ENCODE results near the gene TMC6.
A peak's percentile ranks its signal among the peaks of the same experiment; 100 is the strongest.

DNA sequence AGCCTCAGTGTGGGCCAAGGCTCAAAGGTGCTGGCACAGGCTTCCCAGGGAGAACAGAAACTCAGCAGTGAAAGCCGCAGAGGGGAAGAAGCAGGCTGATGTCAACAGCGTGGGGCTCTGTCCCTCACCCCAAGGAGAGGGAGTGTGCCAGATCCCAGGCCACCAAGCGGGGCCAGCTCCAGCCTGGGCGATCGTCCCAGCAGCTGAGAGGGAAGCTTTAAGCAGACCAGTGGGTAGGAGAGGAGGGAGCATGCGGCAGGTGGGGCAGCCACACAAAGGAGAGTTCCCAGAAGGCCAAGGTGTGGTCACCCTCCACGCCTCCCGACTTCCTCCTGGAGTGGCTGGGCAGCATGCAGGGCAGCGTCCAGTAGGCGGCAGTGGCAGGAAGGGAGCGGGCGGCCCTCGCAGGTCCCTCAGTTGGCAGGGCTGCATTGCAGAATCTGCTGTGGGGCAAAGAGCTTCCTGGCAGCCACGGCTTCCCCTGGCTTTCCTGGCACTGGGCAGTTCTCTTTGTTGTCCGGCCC is 45.9 kb upstream of the TMC6 start:
- TF ChIP-seq, protein P1, sequence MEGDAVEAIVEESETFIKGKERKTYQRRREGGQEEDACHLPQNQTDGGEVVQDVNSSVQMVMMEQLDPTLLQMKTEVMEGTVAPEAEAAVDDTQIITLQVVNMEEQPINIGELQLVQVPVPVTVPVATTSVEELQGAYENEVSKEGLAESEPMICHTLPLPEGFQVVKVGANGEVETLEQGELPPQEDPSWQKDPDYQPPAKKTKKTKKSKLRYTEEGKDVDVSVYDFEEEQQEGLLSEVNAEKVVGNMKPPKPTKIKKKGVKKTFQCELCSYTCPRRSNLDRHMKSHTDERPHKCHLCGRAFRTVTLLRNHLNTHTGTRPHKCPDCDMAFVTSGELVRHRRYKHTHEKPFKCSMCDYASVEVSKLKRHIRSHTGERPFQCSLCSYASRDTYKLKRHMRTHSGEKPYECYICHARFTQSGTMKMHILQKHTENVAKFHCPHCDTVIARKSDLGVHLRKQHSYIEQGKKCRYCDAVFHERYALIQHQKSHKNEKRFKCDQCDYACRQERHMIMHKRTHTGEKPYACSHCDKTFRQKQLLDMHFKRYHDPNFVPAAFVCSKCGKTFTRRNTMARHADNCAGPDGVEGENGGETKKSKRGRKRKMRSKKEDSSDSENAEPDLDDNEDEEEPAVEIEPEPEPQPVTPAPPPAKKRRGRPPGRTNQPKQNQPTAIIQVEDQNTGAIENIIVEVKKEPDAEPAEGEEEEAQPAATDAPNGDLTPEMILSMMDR (IDR thresholded peaks at IDR 0.05) = peak; percentile 33 to 89 (median 72)
- TF ChIP-seq POLR2A (IDR thresholded peaks at IDR 0.05) (peak; percentile 38), POLR2AphosphoS5 (IDR thresholded peaks at IDR 0.05) (peak; percentile 76)
